Left forelimb (tissue), 1 donor: ENCODE measurements around the gene PKP1.
"Not testable (repeated sequence)": the region's sequence is repeated elsewhere in the genome, so short reads cannot be mapped to it uniquely, and the experiment has no call there.

Experiments used
- DNase-seq: peaks from one replicate; pipeline ENCODE4 v3.0.0-alpha.2; 2018; ENCODE audit warnings: low spot score

The PKP1 gene, protein sequence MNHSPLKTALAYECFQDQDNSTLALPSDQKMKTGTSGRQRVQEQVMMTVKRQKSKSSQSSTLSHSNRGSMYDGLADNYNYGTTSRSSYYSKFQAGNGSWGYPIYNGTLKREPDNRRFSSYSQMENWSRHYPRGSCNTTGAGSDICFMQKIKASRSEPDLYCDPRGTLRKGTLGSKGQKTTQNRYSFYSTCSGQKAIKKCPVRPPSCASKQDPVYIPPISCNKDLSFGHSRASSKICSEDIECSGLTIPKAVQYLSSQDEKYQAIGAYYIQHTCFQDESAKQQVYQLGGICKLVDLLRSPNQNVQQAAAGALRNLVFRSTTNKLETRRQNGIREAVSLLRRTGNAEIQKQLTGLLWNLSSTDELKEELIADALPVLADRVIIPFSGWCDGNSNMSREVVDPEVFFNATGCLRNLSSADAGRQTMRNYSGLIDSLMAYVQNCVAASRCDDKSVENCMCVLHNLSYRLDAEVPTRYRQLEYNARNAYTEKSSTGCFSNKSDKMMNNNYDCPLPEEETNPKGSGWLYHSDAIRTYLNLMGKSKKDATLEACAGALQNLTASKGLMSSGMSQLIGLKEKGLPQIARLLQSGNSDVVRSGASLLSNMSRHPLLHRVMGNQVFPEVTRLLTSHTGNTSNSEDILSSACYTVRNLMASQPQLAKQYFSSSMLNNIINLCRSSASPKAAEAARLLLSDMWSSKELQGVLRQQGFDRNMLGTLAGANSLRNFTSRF

DNA sequence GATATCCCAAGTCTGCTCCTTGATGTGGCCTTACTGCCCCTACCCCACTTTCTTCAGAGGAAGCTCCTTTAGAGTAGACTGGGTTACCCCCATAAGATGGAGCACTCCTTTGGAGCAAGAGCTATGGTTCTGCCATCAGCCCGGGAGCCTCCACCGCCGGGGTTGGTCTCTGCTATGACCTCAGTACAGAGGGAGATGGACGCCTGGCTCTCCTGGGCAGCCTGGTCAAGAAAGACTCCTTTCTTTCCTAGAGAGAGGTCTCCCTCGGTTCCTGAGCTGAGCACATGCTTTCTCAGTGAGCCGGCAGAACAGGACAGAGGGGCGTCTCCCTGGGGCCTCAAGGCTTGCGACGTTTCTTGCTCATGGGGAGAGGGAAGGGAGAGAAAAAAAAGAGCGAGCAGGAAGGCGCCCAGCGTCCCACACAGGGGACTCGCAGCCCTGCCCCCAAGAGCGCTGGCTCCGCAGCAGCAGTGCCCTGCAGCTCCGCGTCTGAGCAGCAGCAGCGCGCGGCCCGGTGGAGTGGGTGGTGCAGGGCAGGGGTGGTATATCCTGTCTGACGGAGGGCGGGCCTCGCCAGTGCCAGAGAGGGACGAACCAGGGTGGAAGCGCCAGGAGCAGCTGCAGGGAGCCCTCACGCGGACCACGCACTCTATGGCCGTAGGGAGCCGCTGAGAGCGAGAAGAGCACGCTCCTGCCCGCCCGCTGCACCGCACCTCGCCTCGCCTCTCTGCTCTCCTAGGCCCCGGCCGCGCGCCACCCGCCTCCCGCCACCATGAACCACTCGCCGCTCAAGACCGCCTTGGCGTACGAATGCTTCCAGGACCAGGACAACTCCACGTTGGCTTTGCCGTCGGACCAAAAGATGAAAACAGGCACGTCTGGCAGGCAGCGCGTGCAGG is at the start of gene PKP1:
Gene PKP1, plus strand, starts transcription at position 576 of the 899 bp plus-strand sequence. Its CDS starts 197 bp downstream, at position 773.
- DNase-seq = peak; percentile 72

DNA sequence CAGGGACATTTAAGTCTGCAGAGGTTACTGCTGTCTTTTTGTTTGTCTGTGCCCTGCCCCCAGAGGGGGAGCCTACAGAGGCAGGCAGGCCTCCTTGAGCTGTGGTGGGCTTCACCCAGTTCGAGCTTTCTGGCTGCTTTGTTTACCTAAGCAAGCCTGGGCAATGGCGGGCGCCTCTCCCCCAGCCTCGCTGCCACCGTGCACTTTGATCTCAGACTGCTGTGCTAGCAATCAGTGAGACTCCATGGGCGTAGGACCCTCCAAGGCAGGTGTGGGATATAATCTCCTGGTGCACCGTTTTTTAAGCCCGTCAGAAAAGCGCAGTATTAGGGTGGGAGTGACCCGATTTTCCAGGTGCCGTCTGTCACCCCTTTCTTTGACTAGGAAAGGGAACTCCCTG is 43.7 kb upstream of the PKP1 start:
- peak; percentile 3 for DNase-seq

DNA sequence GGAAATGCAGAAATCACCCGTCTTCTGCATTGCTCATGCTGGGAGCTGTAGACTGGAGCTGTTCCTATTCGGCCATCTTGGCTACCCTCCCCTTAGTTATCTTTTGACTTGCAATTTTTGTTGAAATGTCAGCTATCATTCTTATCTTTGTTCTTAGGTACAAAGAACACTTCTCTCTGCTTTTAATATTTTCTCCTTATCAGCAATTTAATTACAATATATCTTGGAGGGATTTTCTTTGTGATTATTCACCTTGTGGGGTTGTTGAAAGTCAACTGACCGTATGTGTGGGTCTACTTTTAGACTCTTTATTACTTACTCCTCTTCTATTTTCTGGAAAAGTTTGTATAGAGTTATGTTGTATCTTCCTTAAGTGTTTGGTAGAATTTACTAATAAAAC is 43.1 kb upstream of the PKP1 start:
- no peak for DNase-seq

DNA sequence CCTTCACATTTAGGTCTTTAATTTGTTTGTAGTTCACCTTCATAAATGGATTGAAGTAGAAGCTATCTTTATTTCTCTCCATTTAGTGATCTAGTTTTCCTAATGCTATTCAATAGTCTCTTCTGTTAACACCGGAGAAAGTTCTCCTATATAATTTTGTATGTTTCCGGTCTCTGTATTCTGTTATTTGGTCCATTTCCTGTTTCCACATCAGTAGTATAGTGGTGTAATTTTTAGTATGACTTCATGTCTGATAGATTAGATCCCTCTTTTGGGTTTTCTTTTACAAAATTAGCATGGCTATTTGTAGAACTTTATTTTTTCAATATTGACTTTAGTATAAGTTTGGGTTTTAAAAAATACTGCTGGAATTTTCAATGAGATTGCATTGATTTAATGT is 41.6 kb upstream of the PKP1 start:
- DNase-seq = no peak

DNA sequence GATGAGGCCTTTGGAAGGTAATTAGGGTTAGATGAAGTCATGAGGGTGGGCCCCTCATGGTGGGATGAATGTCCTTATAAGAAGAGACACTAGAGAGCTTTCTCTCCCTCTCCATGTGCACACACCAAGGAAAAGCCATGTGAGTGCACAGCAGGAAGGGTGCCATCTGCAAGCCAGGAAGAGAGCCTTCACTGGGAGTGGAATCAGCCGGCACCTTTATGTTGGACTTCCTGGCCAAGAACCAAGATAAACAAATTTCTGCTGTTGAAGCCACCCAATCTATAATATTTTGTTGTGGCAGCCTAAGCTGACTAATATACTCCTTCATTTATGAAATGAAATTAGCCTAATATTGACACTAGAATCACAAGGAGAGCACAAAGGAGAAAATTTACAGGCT is 38.2 kb upstream of the PKP1 start:
- peak; percentile 14 for DNase-seq

DNA sequence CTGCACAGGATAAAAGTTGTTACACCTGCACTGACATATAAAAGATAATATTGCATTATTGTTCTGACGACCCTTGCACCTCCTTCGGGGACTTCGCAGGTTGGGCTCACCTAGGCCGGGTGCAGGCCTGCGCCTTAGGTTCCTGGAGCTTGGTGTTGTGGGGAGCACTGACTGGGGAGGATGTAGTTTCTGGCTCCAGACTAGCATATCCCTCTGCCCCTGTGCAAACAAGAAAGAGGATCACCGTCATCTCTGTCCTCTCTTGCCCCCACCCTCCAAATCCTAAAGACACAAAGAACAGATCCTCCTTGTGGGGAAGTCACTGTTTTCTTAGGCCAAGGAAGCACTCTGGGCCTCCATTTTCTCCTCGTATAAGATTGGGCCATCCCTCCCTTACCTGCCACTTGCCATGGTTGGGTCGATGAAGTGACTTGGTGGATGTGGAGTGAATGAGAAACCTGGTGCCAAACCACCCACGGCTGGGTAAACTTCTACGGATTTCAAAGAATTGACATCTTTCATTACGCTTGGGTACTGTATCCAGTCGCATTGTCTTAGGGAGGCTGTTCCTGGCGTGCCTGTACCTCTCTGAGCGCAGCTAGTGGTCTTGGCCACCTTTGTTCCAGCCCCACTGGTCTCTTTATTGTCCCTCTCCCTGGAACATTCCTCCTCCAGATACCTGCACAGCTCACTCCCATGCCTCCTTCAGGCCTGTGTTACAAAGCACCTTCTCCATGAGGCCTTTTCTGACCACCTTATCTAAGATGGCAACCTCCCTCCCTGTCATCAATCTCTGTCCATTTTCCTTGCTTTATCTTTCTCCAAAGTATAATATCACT is 34.4 kb upstream of the PKP1 start:
- DNase-seq = peak; percentile 18

DNA sequence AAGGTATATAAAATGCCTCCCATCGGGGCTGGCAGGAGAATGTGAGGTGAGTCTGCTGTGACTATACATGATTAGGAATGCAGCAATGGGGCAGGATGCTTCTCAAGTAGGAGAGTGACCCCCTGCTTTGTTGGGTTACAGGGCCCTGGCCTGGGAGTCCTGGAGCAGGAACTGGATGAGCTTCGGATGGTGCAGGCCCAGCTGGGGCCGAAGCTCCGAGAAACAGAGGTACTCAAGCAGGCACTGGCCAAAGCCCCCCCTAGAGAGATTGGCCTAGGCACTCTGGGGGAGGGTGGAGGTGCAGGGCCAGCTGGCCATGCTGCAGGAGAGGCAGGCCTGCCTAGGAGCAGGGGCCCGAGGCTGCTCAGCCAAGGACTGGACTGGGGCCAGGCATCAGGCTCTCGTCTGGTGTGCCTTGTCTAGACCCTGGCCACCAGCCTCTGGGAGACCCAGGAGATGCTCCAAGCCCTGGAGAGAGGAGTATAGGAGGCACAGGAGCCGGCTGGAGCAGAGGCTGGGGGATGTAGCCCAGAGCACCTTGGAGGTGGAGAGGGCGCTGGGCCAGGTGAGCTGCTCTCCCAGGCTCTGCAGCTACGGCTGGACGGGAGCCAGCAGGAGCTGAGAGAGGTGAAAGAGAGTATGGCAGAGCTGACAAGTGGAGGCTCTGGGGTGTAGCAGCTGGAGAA is 32.8 kb upstream of the PKP1 start:
- DNase-seq = peak; percentile 42

DNA sequence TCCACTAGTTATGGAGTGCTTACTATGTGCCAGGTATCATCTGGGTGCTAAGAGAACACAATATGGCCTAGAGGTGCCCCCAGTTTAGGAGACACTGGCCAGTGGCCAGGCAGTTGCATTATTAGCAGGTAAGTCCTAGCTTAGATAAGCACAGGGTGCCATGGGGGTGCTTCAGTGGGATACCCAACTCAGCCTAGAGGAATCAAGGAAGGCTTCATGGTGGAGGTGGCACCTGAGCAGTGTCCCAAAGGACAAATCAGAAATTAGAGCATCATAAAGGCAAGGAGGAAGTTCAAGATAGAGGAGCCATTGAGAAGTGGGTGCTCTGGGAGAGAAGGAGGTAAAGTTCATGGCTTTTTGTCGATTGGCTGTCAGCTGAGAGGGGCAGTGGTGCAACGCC is 31.9 kb upstream of the PKP1 start:
- DNase-seq = peak; percentile 22

DNA sequence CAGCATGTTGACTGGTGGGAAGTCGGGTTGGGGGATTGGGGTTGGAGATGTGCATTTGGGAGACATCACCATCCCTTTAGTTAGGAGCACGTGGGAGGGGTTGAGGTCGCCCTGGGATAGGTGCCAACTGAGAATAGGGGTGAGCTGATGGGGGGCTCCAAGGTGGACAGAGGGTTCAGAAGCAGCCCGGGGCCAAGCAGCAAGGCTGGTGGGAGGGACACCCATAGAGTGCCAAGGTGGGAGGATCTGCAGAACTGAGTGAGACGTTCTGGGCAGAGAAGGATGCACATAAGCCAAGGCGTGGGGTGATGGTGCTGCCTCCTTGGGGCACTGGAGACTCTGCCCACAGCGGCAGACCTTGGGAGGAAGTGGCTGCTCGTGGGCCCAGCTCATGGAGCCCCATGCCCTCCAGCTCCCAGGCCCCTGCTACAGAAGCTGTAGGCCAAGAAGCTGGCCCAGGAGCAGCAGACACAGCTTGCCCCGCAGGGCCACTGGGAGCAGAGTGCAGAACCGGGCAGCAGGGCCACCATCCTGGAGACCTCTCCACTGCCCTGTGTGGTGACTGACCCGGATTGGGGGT is 31.4 kb upstream of the PKP1 start:
- DNase-seq = peak; percentile 44

DNA sequence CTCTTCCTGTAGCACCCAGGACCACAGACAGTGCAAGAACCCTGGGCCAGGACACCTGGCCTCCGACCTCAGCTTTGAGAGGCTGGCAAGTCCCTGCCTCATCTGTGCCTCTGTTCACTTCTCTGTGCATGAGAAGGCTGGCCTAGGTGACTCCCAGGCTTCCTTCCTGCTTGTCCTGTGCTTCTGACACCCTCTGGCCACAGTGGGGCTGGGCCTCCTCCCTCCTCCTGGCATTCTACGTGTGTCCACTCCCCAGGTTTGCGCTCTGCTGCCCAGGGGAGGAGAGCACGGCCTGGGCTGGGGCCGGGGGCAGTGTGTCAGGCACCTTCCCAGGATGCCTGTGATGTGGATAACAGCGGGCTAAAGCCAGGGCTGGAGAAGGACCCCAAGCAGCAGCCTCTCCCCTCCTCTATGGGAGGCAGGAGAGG is 30.3 kb upstream of the PKP1 start:
- DNase-seq = peak; percentile 58

DNA sequence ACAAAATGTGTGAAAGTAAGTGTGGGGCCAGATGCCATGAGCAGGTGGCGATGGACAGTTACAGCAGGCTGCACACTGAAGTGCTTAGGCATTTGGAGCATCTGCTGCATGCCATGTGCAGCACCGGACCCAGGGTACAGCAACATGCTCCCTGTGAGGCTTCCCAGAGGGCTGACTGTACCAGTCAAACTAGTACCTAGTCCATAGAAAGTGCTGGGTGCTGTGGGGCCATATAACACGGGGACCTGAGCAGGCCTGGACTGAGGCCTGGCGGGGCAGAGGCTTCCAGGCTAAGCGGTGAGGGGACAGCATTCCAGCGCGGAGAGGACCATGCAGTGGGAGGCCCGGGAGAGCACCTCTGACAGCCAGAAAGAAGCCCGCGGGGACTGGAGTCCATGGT is 29.9 kb upstream of the PKP1 start:
- DNase-seq = peak; percentile 54

DNA sequence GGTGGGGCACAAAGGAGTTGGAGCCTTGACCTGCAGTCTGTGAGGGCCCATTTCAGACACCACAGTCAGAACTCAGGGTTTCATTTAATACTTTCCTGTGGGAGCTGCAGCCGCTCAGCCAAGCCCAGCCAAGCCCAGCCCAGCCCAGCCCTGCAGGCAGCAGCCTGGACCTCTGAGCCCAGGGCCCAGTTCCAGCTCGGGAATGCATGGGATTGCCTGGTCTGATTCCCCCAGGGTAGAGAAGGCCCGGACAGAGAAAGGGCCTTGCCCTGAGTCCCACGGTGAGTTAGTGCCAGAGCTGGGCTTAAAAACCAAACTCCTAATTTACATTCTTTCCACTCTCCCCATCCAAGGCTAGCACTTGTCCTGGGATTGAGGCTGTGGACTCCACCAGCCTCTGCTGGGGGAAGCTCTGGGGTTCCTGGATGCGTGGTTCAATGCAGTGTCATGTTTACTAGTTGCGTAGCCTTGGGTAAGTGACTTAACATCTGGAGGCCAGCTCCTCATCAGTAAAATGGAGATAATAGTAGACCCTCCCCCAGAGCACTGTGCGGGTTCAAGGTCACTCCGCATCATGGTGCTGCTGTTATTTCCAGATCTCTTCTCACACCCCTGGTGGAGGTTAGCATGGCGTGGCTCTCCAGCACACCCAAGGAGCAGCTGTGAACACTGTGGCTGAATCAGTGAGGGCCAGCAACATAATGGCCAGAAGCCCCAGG is 29.2 kb upstream of the PKP1 start:
- DNase-seq = no peak

DNA sequence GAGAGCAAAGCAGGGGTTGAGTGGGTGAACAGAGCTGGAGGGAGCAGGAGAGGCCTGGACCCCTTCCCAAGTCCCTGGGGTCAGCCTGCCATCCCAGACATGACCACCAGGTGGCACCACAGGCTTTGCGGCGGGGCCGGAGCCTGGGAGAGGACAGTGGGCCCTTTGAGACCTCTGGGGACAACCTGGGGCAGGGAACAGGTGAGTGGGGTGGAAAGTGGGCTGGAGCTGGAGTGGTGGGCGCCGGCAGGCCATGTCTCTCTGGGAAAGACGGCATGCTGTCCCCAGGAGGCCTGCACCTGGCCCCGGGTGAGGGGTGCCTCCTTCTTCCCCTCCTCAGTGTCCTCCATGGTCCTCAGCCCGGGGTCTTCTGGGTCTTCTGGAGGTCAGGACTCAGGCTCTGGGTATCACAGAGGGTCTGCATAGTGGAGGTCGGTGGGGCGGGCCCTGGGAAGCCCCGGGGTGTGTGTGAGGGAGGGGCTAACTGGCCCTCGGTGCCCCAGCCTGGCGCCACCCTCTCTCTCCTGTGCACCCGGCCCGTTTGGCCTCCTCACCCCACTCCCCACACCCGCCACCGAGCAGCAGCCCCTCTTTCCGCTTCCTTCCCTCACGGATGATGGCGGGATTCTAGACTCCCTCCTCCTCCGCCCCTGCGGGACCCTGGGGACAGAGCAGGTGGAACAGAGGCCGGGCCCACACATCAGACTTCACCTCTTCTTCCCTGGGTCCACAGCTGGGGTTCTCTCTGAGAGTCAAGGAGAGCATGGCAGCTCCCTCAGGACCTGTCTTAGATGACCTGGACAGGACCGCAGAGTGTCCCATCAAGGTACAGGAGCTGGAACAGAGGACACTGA is 28.5 kb upstream of the PKP1 start:
- DNase-seq = peak; percentile 54

DNA sequence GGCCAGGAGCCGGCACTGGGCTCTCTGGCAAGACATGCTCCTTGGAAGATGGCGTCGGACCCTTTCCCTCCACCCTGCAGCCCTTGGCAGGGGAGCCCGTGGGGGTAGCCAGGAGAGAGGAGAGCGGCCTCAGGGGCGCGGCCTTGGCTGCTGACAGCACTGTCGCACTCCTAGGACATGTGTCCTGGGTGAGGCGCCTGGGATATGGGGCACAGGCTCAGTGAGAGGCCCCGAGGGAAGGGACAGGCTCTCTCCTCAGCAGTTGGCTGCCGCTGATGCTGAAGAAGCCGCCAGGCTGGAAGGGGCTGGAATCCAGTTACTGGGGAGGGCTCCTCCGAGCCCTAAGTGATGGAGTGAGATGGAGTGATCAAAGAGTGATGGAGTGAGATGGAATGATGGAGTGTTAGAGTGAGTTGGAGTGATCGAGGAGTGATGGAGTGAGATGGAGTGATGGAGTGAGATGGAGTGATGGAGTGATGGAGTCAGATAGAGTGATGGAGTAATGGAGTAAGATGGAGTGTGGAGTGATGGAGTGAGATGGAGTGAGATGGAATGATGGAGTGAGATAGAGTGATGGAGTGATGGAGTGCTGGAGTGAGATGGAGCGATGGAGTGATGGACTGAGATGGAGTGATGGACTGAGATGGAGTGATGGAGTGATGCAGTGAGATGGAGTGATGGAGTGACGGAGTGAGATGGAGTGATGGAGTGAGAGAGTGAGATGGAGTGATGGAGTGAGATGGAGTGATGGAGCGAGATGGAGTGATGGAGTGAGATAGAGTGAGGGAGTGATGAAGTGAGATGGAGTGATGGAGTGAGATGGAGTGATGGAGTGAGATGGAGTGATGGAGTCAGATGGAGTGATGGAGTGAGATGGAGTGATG is 27.6 kb upstream of the PKP1 start:
- DNase-seq = no peak

DNA sequence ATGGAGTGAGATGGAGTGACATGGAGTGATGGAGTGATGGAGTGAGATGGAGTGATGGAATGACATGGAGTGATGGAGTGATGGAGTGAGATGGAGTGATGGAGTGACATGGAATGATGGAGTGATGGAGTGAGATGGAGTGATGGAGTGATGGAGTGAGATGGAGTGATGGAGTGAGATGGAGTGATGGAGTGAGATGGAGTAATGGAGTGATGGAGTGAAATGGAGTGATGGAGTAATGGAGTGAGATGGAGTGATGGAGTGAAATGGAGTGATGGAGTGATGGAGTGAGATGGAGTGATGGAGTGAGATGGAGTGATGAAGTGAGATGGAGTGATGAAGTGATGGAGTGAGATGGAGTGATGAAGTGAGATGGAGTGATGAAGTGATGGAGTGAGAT is 25.2 kb upstream of the PKP1 start:
- DNase-seq = not testable (repeated sequence)

DNA sequence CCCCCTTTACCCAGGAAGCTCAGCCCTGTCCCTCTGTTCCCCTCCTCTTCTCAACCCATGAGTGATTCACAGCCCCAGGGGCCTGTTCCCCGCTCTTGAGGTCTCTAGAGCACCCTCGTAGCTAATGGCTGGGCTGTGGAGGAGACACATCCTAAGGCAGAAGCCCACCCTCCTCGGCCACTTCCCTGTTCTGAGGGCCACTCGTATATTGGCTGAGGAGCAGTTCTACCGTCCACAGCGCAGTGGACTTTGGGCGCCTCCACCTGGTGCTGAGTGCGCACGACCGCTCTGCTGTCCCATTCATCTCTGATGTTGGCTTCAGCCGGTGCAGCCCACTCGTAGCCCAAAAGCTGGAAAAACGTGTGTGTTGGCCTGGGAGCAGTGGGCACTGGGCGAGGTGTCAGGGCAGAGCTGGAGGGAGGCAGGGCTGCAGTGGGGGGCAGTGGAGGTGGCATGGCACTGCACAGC is 24.5 kb upstream of the PKP1 start:
- peak; percentile 34 for DNase-seq

DNA sequence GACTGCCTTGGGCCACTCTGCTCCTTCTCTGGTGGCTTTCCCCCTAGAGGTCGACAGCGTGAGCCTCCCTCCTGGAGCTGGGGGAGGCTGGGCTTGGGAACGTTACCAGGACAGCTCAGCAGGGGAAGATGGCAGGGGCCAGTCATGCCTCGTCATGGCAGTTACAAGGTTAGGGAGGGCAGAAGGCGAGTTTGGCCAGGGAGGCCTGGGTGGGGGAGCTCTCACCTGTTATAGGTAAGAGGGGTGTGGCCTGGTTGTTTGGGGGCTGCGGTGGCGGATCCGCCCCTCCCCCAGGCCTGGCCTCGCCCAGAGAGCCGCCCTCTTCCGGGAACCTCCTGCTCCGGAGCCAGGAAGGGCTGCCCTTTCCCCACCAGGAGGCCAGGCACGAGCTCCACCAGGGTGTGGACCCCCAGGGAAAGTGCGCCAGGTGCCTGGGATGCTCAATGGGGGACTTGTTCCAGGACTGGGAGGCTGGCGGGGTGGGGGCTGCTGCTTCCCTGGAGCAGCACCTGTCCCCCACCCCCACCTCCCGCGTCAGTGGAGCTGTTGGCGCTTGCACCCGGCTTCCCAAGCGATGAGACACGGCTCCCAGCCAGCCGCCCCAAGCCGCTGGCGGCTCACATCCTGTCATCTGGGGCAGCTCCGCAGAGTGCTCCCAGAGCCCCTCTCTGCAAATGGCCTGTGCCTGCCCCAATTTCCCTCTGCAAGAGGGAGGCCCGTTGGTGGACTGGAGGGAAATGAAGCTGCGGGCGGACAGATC is 23.6 kb upstream of the PKP1 start:
- peak; percentile 74 for DNase-seq
